Glomerular endothelial cell (primary cell): ENCODE data around the gene NDUFS6. TPM values are rescaled to one million over a fixed set of nuclear protein-coding genes. Genes with fewer than 3 reads are reported as not detected.

ENCODE experiments used
- total RNA-seq: library from RNA; depleted of rRNA; stranded (reverse); fragments of >200 nt; gene quantifications from 2 replicates; pipeline ENCODE4 v1.2.3, GENCODE V29; 2015

Gene NDUFS6
- total RNA-seq, 1 donor from 2014 or later, result 71.9 TPM

Other genes with a start within 250 kb of the NDUFS6 start
- 45.9 and 64.7 TPM in 2 replicates for gene MRPL36, start 1.6 kb upstream of the NDUFS6 start, total RNA-seq
- gene IRX4, start 81.5 kb downstream of the NDUFS6 start, total RNA-seq, result not detected in 2 replicates